AML-193 (cell line): ENCODE measurements around the gene MORN3.
A peak's percentile ranks its signal among the peaks of the same experiment; 100 is the strongest.
"Not testable (repeated sequence)": the region's sequence is repeated elsewhere in the genome, so short reads cannot be mapped to it uniquely, and the experiment has no call there.

ENCODE experiments used
- DNase-seq, 2 experiments: peaks; one replicate each; lab custom pipeline; 2025; lab: John Stamatoyannopoulos, UW

MORN3 gene, protein sequence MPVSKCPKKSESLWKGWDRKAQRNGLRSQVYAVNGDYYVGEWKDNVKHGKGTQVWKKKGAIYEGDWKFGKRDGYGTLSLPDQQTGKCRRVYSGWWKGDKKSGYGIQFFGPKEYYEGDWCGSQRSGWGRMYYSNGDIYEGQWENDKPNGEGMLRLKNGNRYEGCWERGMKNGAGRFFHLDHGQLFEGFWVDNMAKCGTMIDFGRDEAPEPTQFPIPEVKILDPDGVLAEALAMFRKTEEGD

GRCh38 chr12:121669521-121669900 lies at the start of gene MORN3:
Gene MORN3 (minus strand): TSS chr12:121669654. CDS start chr12:121669483, 171 bp downstream.
- no peak for DNase-seq

- DNase-seq, result no peak
These were observed 49.3 kb upstream of the MORN3 start for GRCh38 chr12:121718653-121719239.

GRCh38 chr12:121717041-121717699 lies 47.7 kb upstream of the MORN3 start:
- DNase-seq, result no peak

DNA sequence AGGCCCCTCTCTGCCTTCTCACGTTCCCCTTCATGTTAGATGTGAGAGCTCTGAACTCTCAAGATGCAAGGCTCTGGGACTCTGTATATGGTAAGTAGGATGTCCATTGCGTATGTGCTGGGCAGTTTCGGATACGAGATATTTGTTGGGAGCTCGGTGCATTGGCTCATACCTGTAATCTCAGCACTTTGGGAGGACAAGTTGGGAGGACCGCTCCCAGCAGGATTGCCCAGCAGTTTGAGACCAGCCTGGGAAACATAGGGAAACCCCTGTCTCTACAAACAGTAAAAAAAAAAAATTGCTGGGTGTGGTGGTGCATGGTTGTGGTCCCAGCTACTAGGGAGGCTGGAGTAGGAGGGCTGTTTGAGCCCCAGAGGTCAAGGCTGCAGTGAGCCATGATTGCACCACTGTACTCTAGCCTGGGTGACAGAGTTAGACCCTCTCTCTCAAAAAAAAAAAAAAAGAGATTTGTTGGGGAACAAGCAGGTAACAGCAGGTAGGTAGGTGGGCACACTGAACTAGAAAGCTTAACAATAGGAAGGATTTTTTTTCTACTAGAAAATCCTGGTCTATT lies 46.5 kb upstream of the MORN3 start:
- no peak for DNase-seq

DNA sequence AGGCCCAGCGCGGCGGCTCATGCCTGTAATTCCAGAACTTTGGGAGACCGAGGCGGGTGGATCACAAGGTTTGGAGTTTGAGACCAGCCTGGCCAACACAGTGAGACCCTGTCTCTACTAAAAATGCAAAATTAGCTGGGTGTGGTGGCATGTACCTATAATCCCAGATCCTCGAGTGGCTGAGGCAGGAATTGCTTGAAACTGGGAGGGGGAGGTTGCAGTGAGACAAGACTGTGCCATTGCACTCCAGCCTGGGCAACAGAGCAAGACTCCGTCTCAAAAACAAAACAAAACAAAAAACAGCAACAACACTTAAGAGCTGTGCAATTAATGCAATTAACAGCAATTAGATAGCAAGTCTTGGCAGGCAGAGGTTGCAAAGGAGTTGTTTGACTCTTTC lies 45.6 kb upstream of the MORN3 start:
- DNase-seq, result not testable (repeated sequence)

- DNase-seq, result peak; percentile 10 to 31
These were observed 44.3 kb upstream of the MORN3 start for GRCh38 chr12:121713793-121714192.

DNA sequence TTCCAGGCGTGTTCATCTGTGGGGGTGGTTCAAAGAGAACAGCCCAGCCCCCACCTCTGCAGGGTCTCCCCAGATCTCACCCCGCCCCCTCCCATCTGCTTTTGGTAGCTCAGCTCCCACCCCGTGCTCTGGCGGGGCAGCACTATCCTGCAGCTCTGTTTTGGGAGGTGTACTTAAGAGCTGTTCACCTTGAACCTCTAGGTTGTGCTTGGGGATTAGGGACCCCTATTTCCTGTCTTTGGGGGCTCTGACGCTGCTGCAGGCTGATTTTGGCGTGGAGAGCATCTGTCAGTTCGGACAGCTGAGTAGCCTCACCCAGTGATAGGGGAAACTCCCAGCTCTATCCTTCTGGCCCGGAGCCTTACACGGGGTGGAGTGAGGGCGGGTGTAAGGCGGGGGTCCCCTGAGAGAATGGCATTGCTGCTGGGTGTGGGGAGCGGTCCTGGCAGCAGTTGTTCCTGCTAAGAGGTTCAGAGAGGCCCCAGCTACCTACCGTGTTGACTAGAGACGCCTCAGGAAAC lies 43.9 kb upstream of the MORN3 start:
- DNase-seq, result no peak

DNA sequence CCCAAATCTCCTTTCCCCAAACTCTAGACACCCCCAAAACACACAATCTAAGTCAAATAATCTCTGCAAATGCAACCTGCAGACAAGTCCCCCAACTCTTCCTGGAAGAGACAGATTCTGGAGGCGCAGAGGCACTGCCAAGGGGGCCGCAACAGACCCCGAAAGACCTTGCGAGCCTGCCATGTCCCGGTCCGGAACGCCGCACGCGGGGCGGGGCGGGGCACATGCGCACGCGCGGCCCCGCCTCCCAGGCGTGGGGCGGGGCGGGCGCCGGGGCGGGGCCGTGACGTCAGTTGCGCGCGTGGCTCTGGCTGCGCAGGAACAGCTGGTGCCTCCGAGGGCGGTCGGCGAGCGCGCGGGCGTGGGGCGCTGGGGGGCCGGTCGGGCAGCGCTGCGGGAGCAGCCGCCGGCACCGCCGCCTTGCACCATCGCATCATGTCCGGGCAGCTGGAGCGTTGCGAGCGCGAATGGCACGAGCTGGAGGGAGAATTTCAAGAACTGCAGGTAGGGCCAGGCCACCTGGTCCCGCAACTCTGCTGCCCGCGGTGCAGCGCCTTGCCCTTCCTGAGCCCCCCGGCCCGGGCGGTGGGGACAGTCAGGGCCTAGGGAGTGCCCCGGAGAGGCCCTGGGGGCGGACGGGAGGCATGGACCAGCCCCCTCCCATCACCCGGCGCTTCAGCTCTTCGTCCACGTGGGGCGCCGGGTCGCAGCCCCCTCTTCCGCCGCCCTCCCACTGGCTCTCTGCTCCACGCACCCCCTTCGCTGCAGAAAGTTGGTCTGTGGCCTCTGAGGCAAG lies 43.2 kb upstream of the MORN3 start, which contains the start of gene TMEM120B:
Gene TMEM120B (plus strand): TSS at position 292 of the 796 bp plus-strand sequence. CDS start 144 bp downstream, at position 436.
- peak; percentile 43 to 54 for DNase-seq

GRCh38 chr12:121712190-121712460 lies 42.7 kb upstream of the MORN3 start:
- DNase-seq, result no peak

- peak; percentile 17 to 19 for DNase-seq
These were observed 42.1 kb upstream of the MORN3 start for GRCh38 chr12:121711361-121712189.

DNA sequence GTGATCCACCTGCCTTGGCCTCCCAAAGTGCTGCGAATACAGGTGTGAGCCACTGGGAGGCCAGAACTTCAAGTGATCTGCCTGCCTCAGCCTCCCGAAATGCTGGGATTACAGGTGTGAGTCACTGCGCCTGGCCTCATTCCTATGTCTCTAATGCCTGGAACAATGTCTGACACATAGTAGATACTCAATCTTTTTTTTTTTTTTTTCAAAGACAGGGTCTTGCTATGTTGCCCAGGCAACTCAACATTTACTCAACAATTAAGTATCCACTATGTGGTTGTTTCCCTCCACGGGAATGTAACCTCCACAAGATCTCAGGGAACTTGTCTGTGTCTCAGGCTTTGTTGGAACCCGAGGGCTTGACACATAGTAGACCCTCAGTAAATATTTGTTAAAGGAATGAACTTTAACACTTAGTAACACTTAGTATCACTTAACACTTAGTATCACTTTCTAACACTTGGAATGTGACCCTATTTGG lies 40.1 kb upstream of the MORN3 start:
- DNase-seq, result no peak

GRCh38 chr12:121709064-121709424 lies 39.6 kb upstream of the MORN3 start:
- DNase-seq, result not testable (repeated sequence)

DNA sequence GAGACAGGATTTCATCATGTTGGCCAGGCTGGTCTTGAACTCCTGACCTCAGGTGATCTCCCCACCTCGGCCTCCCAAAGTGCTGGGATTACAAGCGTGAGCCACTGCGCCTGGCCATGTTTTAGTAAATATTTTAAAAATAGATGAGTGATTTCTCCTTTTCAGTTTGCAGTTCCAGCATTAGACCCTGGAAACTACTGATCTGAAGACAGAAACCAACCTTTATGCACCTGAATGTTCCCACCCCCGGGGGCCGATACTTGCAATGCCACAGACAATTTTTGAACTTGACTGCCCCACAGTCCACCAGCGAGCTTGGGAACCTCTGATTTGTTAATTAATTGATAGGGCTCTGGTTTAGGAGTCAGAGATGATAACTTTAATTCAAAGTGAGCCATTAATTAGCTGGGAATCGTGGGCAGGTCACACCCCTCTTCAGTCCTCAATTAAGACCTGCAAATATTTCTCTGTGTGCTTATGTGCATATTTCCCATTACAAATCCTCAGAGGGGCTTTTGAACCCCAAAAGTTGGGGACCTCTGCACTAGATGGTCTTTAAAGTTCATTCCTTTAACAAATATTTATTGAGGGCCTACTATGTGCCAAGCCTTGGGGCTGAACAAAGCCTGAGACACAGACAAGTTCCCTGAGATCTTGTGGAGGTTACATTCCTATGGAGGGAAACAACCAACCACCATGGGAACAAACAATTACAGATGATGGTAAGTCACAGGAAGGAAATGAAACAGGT lies 39.0 kb upstream of the MORN3 start:
- DNase-seq, result no peak

DNA sequence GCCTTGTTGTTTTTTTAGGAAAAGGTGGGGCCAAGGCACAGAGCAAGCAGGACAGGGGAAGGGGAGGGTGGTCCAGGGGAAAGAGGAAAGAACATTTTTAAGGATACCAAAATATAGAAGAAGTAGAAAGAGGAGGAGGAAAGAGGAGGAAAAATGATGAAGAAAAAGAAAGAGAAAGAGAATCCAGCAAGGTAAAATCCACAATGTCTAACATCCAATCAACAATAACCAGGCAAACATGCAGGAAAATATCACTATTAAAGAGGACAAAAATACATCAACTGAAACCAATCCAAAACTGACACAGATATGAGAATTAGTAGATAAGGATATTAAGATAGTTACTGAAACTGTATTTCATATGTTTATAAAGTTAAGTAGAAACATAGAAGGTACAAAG lies 36.1 kb upstream of the MORN3 start:
- DNase-seq, result no peak

DNA sequence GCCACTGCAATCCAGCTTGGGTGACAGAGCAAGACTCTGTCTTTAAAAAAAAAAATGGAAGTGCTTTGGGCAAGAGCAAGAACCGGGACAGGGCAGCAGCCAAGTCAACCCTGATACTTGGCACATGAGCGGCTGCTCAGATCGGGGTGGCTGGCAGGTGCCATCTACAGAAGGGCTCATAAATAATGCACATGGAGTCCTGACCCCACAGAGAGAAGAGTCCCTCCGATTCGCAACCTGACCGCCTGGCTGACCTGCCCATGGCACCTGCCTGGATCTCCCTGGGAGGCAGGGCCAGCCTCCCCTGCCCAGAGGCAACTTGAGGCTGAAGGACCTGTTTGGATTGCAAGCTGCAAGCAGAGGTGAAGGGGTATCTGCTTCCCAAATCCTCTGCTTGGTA lies 33.5 kb upstream of the MORN3 start:
- no peak for DNase-seq

- DNase-seq, result no peak
These were observed 32.3 kb upstream of the MORN3 start for GRCh38 chr12:121701667-121702277.

- not testable (repeated sequence) for DNase-seq
These were observed 28.4 kb upstream of the MORN3 start for GRCh38 chr12:121697861-121698260.

GRCh38 chr12:121697093-121697698 lies 27.7 kb upstream of the MORN3 start:
- DNase-seq, result peak; percentile 31 to 39

DNA sequence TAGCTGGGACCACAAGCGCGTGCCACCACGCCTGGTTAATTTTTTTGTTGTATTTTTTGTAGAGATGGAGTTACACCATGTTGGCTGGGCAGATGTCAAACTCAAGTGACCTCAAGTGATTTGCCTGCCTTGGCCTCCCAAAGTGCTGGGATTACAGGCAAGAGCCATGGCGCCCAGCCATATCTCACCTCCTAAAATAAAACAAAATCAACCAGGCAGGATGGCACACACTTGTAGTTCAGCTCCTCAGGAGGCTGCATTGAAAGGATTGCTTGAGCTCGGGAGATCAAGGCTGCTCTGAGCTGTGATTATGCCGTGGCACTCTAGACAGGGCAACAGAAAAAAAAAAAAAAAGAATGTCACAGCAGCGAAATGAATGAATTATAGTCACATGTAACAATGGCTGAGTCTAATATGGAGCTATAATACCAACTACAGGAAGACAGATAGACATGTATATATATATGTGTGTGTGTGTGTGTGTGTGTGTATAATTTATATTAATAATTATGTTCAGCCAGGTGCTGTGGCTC lies 23.8 kb upstream of the MORN3 start:
- no peak for DNase-seq
